ENCODE results near the gene EFCAB11.

Gene EFCAB11

DNA sequence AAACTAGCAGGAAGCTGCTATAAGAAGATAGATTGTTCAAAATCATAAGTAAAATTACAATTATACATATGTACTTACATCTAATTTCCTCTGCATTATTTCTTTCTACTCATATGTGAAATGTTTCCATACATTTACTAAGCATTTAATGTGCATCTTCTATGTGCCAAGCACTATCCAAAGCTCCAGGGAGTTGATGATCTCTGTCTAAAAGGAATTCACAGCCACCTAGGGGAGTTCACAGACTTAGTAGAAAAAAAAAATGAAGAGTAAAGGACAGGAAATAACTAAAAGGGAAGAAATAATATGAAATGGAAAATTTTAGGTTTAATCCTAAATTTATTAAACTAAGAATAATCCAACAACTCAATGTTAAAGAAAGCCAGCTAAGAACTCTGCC, 91.7 kb downstream of the EFCAB11 start:
- Histone ChIP-seq H3K9ac (ENCODE audit: low read depth, low read length) (no peak overlapping the region), H3K4me1 (ENCODE audit: insufficient read depth, low read length) (no peaks in the 10 kb centered on the region), H3K4me3 (ENCODE audit: low read length) (no peak overlapping the region), H3K27ac (ENCODE audit: low read depth, low read length) (no peak overlapping the region), H3K36me3 (ENCODE audit: insufficient read depth, low read length) (no peaks in the 10 kb centered on the region), H3K9me3 (ENCODE audit: insufficient read depth, low read depth, low read length) (peaks cover 1% of the 10 kb centered on the region; the same call in 1 of the 2 replicates), H3K27me3 (ENCODE audit: insufficient read depth, low read length) (no peaks in the 10 kb centered on the region)

DNA sequence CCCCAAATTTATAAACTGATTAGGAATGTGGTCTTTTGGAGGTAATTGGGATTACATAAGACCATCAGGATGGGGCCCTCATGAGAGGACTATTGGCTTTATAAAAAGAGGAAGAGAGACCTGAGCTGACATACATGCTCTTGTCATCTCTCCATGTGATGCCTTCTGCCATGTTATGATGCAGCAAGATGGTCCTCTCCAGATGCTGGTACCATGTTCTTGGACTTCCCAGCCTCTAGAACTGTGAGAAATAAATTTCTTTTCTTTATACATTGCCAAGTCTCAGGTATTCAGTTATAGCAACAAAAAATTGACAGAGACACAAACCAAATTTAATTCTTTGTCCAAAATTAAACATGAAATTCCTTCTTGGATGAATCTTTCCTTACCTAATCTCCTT, 92.9 kb downstream of the EFCAB11 start:
- H3K27me3 ChIP-seq (ENCODE audit: insufficient read depth, low read length), result no peaks in the 10 kb centered on the region
- H3K4me3 ChIP-seq (ENCODE audit: low read length), result no peak overlapping the region

DNA sequence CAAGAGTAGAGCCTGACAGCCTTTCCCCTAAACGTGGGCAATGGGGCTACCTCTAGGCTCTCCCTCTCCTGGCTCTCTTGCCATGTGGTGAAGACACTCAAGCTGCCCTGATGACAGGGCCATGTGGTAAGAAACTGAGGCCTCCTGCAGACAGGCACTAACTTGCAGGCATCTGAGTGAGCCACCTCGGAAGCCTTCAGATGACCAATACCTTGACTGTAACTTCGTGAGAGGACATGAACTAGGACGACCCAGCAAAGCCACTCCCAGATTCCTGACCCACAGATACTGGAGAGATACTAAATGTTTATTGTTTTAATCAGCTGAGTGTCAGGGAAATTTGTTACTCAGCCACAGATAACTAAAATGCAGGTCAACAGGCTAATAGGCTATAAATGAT, 96.4 kb downstream of the EFCAB11 start:
- no peak overlapping the region for H3K9ac ChIP-seq (ENCODE audit: low read depth, low read length)
- H3K27ac ChIP-seq (ENCODE audit: low read depth, low read length), result no peak overlapping the region
- no peaks in the 10 kb centered on the region for H3K36me3 ChIP-seq (ENCODE audit: insufficient read depth, low read length)
- no peak overlapping the region for H3K4me3 ChIP-seq (ENCODE audit: low read length)
- no peaks in the 10 kb centered on the region for H3K9me3 ChIP-seq (ENCODE audit: insufficient read depth, low read depth, low read length)
- no peaks in the 10 kb centered on the region for H3K4me1 ChIP-seq (ENCODE audit: insufficient read depth, low read length)
- WGBS, result 83% methylated on average over 4 of the region's 4 CpGs
- no peaks in the 10 kb centered on the region for H3K27me3 ChIP-seq (ENCODE audit: insufficient read depth, low read length)

More for the DNA sequence above, 92.9 kb downstream of the EFCAB11 start:
- Histone ChIP-seq H3K4me1 (ENCODE audit: insufficient read depth, low read length) (no peaks in the 10 kb centered on the region), H3K27ac (ENCODE audit: low read depth, low read length) (no peak overlapping the region), H3K36me3 (ENCODE audit: insufficient read depth, low read length) (no peaks in the 10 kb centered on the region), H3K9me3 (ENCODE audit: insufficient read depth, low read depth, low read length) (no peaks in the 10 kb centered on the region), H3K9ac (ENCODE audit: low read depth, low read length) (no peak overlapping the region)

DNA sequence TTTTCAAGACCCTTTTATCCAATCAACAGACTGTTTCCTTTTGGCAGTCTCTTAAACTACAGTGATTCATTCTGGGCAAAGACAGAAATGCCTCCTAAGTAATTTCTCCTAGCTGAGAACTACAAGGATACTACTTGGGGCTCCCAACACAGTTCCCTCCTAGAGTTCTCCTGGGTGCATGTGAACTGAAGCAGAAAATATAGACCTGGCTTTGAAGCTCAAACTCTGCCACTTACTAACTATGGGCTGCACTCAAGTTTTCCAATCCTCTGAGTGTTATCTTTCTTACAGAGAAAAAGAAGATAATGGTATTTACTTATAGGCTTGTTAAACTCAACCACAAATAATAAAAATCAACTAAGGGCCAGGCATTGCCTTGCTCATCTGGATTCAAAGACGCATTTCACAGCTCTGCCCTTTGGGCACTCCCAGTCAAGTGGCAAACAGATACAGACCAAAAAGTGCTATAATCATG, 97.6 kb downstream of the EFCAB11 start:
- Histone ChIP-seq H3K27me3 (ENCODE audit: insufficient read depth, low read length) (no peaks in the 10 kb centered on the region), H3K27ac (ENCODE audit: low read depth, low read length) (no peak overlapping the region), H3K4me1 (ENCODE audit: insufficient read depth, low read length) (no peaks in the 10 kb centered on the region), H3K9me3 (ENCODE audit: insufficient read depth, low read depth, low read length) (no peaks in the 10 kb centered on the region), H3K9ac (ENCODE audit: low read depth, low read length) (no peak overlapping the region), H3K36me3 (ENCODE audit: insufficient read depth, low read length) (no peaks in the 10 kb centered on the region), H3K4me3 (ENCODE audit: low read length) (no peak overlapping the region)
- 93% methylated on average over 1 of the region's 1 CpG for WGBS

DNA sequence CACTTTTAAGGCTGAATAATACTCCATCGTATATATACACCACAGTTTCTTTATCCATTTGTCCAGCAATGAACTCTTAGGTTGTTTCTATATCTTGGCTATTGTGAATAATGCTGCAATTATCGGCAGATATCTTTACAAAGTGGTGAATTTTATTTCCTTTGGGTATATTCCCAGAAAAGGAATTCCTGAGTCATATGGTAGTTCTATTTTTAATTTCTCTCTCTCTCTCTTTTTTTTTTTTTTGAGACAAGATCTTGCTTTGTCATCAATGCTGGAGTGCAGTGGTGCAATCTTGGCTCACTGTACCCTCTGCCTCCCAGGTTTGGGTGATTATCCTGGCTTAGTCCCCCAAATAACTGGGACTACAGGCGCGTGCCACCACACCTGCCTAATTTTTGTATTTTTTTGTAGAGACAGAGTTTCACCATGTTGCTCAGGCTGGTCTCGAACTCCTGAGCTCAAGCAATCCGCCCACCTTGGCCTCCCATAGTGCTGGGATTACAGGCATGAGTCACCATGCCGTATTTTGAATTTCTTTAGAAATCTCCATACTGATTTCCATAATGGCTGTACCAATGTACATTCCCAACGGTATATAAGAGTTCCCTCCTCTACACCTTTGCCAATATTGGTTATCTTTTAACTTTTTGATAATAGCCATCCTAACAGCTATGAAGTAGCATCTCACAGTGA, 98.4 kb downstream of the EFCAB11 start:
- no peaks in the 10 kb centered on the region for H3K36me3 ChIP-seq (ENCODE audit: insufficient read depth, low read length)
- H3K4me3 ChIP-seq (ENCODE audit: low read length), result no peak overlapping the region
- H3K4me1 ChIP-seq (ENCODE audit: insufficient read depth, low read length), result no peaks in the 10 kb centered on the region
- H3K9me3 ChIP-seq (ENCODE audit: insufficient read depth, low read depth, low read length), result no peaks in the 10 kb centered on the region
- WGBS, result 95% methylated on average over 8 of the region's 8 CpGs
- no peaks in the 10 kb centered on the region for H3K27me3 ChIP-seq (ENCODE audit: insufficient read depth, low read length)
- no peak overlapping the region for H3K9ac ChIP-seq (ENCODE audit: low read depth, low read length)
- H3K27ac ChIP-seq (ENCODE audit: low read depth, low read length), result no peak overlapping the region

DNA sequence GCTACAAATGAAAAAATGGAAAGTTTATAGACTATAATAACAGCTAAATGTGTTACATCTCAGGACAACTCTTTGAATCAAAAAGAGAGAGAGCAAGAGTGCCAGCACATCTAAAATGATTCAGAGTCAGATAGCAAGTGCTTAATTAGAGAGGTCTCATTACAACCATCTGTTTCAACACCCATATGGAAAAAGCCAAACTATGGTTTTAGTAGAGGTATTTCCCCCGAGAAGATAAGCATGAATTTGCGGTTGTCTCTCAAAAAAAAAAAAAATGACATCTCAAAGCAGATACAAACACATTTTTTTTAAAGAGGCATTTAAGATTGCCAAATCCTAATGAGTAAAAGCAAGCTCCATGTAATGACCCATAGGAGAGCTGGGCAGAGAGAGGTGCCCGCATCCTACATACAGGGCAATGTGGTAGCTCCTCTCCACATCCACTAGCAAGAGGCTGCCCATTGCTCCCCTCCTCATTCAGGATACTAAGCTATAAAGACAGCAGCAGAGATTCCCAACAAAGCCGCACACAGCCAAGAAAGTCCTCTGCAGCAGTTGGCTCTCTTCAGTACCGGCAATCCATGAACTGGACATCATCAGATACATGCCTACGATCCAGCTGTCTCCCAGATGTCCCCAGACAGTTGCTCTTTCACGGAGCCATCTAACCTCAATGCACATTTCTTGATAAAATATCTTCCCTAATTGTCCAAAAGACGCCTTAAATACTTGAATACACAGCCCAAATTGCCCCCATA, 100.4 kb downstream of the EFCAB11 start:
- Histone ChIP-seq H3K9ac (ENCODE audit: low read depth, low read length) (no peak overlapping the region), H3K9me3 (ENCODE audit: insufficient read depth, low read depth, low read length) (no peaks in the 10 kb centered on the region), H3K27me3 (ENCODE audit: insufficient read depth, low read length) (no peaks in the 10 kb centered on the region), H3K27ac (ENCODE audit: low read depth, low read length) (no peak overlapping the region), H3K4me3 (ENCODE audit: low read length) (no peak overlapping the region), H3K36me3 (ENCODE audit: insufficient read depth, low read length) (no peaks in the 10 kb centered on the region), H3K4me1 (ENCODE audit: insufficient read depth, low read length) (peaks cover 8% of the 10 kb centered on the region)
- 91% methylated on average over 8 of the region's 8 CpGs for WGBS

DNA sequence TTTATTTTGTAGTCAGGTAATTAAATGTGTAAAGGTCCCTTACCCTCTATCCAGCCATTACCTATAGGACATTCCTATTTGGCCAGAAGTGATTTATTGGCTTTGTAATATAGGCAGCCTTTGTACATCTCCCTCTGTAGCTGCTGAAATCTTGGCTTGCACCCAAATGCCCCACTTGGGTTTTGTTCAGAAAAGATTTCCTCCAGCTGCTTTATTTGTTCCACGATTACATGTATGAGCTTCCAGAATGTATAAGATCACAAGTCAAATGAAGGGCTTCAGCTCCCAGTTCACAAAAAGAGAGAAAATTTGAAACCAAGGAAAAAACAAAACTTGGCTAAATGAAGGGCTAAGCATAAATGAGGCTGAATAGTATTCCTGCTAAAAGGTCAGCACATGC, 103.4 kb downstream of the EFCAB11 start:
- H3K27ac ChIP-seq (ENCODE audit: low read depth, low read length), result no peak overlapping the region
- H3K9ac ChIP-seq (ENCODE audit: low read depth, low read length), result no peak overlapping the region
- WGBS, result 100% methylated on average over 1 of the region's 1 CpG
- no peaks in the 10 kb centered on the region for H3K36me3 ChIP-seq (ENCODE audit: insufficient read depth, low read length)
- H3K4me1 ChIP-seq (ENCODE audit: insufficient read depth, low read length), result peaks cover 8% of the 10 kb centered on the region
- no peaks in the 10 kb centered on the region for H3K27me3 ChIP-seq (ENCODE audit: insufficient read depth, low read length)
- no peak overlapping the region for H3K4me3 ChIP-seq (ENCODE audit: low read length)
- no peaks in the 10 kb centered on the region for H3K9me3 ChIP-seq (ENCODE audit: insufficient read depth, low read depth, low read length)

DNA sequence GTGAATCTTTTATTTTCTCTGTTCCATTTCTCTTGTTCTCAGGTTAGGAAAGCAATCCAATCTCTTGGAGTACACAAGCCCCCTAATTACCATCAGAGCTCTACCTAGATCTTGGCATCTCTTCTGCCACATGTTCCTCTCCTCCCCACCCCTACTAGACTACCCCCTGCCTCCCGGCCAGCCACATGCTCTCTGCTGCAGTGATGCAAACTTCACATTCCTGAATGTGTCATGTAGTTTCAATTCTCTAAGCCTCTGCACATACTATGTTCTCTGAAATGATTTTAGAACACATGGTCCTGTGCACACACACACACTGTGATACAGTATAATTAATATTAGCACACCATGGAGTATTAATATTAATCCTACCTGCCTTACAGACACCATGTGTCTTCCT, 104.6 kb downstream of the EFCAB11 start:
- H3K9me3 ChIP-seq (ENCODE audit: insufficient read depth, low read depth, low read length), result no peaks in the 10 kb centered on the region
- no peaks in the 10 kb centered on the region for H3K36me3 ChIP-seq (ENCODE audit: insufficient read depth, low read length)
- H3K4me3 ChIP-seq (ENCODE audit: low read length), result no peak overlapping the region
- H3K4me1 ChIP-seq (ENCODE audit: insufficient read depth, low read length), result peaks cover 8% of the 10 kb centered on the region
- no peaks in the 10 kb centered on the region for H3K27me3 ChIP-seq (ENCODE audit: insufficient read depth, low read length)
- 81% methylated on average over 1 of the region's 1 CpG for WGBS
- H3K27ac ChIP-seq (ENCODE audit: low read depth, low read length), result no peak overlapping the region
- H3K9ac ChIP-seq (ENCODE audit: low read depth, low read length), result no peak overlapping the region

DNA sequence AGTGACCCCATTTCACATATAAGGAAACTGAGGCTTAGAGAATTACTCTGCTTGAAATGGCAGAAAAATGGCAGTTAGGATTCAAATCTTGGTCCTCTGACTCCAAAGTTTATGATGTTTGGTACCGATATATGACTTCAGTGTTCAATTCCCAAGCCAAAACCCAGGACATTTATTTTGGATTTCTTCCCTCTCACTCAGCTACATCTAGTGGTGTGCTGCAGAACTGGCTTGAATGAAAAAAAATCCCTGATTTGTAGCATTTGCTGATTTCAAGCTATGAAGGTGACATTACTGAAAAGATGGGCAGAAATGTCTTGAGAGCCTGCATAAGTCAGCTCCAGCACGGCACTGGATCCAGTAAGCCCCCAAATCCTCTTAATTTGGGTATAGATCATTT, 106.4 kb downstream of the EFCAB11 start:
- Histone ChIP-seq H3K9ac (ENCODE audit: low read depth, low read length) (no peak overlapping the region), H3K36me3 (ENCODE audit: insufficient read depth, low read length) (no peaks in the 10 kb centered on the region), H3K4me1 (ENCODE audit: insufficient read depth, low read length) (peaks cover 8% of the 10 kb centered on the region), H3K4me3 (ENCODE audit: low read length) (no peak overlapping the region), H3K27ac (ENCODE audit: low read depth, low read length) (no peak overlapping the region), H3K27me3 (ENCODE audit: insufficient read depth, low read length) (no peaks in the 10 kb centered on the region), H3K9me3 (ENCODE audit: insufficient read depth, low read depth, low read length) (no peaks in the 10 kb centered on the region)
- WGBS, result 95% methylated on average over 2 of the region's 2 CpGs

DNA sequence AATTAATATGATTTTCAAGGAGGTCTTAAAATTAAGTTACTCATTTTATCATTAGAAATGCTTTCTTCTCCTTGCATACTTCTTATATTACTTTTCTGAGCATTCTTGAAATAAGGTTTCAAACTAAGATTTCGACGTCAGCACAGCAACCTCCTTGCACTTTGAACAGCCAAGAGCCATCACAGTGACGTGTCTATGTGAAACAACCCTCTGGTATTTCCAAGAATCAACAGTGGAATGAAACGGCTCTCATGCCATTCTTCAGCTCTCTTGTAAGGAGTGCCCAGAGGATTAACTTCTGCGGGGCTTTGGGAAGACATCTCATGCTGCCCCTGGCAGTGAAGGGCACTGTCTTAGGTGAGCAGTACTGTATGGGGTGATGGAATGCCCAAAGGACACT, 109.2 kb downstream of the EFCAB11 start:
- 89% methylated on average over 5 of the region's 5 CpGs for WGBS
- Histone ChIP-seq H3K9me3 (ENCODE audit: insufficient read depth, low read depth, low read length) (no peaks in the 10 kb centered on the region), H3K4me3 (ENCODE audit: low read length) (no peak overlapping the region), H3K27ac (ENCODE audit: low read depth, low read length) (no peak overlapping the region), H3K27me3 (ENCODE audit: insufficient read depth, low read length) (no peaks in the 10 kb centered on the region), H3K36me3 (ENCODE audit: insufficient read depth, low read length) (no peaks in the 10 kb centered on the region), H3K4me1 (ENCODE audit: insufficient read depth, low read length) (peaks cover 6% of the 10 kb centered on the region), H3K9ac (ENCODE audit: low read depth, low read length) (no peak overlapping the region)

DNA sequence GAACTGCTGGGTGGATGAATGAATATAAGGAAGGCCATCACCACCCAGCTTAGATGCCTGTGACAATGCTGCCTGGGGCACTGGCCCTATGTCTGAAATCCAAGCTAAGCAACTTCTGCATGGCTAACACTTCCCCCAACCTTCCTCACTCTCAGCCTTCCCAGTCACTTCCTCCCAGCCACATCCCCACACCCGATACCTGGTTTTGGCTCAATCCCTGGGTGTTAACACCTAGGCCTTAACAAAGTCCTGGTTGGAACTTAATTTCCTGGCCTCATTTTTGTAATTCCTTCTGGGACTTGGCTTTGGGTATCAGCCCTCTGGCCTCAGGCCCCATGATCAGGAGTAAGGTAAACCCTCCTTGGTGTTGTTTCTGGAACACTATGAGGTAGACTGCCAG, 110.0 kb downstream of the EFCAB11 start:
- Histone ChIP-seq H3K4me1 (ENCODE audit: insufficient read depth, low read length) (no peaks in the 10 kb centered on the region), H3K36me3 (ENCODE audit: insufficient read depth, low read length) (no peaks in the 10 kb centered on the region), H3K4me3 (ENCODE audit: low read length) (no peak overlapping the region), H3K27me3 (ENCODE audit: insufficient read depth, low read length) (no peaks in the 10 kb centered on the region), H3K27ac (ENCODE audit: low read depth, low read length) (no peak overlapping the region), H3K9ac (ENCODE audit: low read depth, low read length) (no peak overlapping the region), H3K9me3 (ENCODE audit: insufficient read depth, low read depth, low read length) (no peaks in the 10 kb centered on the region)
- WGBS, result 80% methylated on average over 1 of the region's 1 CpG
